Measurements from ENCODE around the gene EPB42.

The EPB42 gene

DNA sequence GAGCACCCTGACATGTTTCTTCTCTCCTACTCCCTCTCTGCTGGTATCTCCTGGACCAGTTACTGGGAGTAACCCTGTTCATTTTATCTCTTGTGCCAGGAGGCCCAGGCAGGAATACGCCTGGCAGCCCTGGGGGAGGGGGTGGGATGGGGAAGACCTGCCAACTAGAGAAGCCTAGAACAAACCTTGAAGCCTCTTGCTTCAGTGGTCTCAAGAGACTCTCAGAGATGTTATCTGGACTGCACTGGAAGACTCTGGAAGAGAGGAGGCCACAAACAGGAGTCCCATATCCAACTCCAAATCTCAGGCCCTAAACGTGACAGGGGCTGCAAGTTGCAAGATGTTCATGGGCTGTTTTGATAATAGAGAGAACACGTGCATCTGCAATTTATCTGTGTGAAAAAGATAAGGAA, at the start of gene EPB42:
Gene EPB42, minus strand, starts transcription at position 28 of the 413 bp plus-strand sequence. CDS start 193 bp downstream, outside the sequence.
- no peak for ATAC-seq

DNA sequence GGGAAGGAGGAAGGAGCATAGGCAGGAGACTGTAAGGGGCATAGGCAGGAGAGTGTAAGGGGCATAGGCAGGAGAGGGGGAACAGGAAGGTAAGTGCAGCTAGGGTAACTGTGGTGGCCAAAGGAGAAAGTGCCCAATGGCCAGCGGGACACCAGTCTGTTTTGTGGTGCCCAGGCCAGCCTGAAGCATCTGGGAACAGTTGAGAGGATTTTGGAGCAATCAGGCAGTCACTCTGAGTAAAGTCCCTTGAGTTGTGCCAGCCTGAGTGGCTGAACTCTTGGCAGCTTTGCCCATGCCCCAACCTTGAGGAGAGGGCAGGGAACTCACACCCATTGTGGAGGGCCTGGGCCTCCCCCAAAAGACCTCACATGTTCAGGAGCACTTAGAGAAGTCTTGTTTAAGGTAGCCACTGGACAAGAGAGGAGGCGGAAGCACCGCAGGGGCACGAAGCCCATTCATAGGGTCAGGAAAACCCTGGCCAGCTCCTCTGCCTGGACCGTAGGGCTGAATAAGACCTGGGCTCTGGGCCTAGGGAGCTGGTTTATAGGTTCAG, 49.4 kb upstream of the EPB42 start:
- ATAC-seq, result no peak

GRCh38 chr15:43268111-43269105, 47.6 kb upstream of the EPB42 start:
- no peak for ATAC-seq

GRCh38 chr15:43267439-43267838, 46.6 kb upstream of the EPB42 start:
- no peak for ATAC-seq

- no peak for ATAC-seq
Measured at GRCh38 chr15:43266834-43267233, 46.0 kb upstream of the EPB42 start, which contains the start of gene TGM5. TSS of gene TGM5 (minus strand) at chr15:43266928. CDS start at chr15:43266849, 79 bp downstream.

DNA sequence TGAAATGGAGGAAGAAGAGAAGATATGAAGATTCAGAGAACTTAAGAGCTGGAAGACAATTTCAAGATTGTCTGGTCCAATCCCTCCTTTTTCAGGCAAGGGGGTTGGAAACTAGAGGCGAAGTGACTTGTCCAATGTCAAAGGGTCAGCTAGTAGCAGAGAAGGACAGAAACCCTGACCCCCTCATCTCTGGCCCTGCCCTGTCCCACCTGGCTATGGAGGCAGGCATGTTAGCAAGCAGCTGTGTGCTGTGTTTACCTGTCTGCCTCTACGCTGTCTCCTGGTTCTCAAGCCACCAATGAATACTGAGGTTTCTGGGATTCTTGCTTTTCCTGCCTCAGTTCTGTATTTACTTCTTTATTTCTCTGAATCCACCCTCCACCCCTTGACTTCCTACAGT, 45.6 kb upstream of the EPB42 start:
- ATAC-seq, result no peak

DNA sequence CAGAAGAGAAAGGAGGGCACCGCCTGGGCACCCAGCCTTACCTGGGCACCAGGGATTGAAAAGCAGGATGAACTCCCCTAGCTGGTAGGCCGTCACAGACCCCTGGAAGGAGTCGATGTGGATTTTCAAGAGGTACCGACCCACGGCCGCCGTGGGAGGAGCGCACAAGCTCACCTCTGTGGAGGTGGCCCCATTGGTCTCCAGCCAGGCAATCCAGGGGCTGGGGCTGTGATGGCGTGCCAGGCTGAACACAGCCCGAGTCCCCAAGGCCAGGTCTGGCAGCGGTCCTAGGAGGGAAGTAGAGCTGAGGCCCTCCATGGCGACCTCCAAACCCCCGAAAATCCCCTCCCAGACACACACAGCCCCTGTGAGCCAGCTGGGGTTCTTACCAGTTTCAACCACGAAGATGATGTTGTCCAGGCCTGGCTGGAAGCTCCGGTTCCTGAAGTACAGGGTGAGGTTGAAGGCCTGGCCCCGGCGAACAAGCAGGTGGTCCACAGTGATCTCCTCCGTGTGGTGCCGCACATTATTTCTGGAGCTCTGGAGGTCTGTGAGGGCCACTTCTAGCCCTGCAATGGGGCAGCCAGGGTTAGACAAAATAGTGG, 39.3 kb upstream of the EPB42 start:
- no peak for ATAC-seq

- ATAC-seq, result no peak
Measured at GRCh38 chr15:43258781-43259180, 38.0 kb upstream of the EPB42 start.

- no peak for ATAC-seq
Measured at GRCh38 chr15:43256341-43256740, 35.5 kb upstream of the EPB42 start.

- no peak for ATAC-seq
Measured at GRCh38 chr15:43255376-43255775, 34.6 kb upstream of the EPB42 start.

DNA sequence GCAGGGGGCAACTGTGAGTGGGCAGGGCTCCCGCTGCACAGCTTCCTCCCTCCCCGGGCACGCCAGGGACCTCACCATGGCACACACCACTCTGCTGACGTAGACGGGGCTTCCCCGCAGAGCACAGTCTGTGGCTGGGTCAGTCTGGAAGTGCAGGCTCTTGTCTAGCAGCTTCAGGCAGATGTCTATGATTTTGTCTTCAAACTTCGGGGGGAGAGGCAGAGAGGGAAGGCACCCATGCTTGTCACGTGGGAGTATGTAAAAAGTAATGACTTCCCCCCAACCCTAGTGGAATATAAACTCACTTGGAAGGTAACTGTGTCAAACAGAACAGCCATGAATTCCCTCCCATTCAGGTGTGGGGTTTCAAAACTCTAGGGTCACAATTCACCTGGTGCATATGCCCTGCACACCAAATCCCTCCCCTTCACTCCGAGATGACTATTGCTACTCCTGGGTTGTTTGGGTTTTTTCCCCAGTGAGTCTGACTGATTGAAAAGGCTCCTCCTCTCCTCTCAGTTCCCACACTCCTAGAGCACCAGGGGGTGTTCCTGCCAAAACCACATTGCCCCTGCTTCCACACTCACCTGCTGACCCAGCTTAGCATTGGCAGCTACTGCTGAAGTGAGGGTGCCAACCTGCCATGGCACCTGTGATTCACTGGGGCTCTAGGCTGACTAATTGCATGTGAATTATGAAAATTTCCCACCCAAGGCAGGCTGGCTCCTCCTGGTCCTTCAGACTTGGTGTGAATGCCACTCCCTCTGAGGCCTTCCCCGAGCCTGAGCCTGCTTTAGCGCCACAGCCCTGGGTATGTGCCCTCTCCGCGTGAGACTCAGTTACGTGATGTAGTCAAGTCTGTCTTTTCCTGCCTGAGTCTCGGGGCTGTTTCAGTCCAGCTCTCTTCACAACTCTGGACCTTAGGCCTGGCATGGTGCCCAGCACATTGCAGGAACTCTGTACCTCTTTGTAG, 32.9 kb upstream of the EPB42 start:
- peak; percentile 62 to 63 for ATAC-seq

DNA sequence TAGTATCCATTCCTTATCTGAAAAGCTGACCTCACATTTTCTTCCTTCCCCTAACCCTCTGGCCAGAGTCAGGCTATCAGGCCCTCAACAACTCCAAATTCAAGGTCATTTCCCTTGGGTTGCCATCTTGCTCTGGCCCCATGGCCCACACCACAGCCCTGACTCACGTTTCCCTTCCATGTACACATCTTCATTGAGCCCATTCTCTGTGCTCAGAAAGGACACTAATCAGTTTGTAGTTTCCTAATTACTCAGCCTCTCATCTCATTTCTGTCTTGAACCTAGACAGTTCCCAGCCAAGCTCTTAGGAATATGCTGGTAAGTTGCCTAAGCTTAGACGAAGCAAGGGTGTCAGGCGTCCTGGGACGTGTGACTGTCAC, 31.0 kb upstream of the EPB42 start:
- no peak for ATAC-seq

DNA sequence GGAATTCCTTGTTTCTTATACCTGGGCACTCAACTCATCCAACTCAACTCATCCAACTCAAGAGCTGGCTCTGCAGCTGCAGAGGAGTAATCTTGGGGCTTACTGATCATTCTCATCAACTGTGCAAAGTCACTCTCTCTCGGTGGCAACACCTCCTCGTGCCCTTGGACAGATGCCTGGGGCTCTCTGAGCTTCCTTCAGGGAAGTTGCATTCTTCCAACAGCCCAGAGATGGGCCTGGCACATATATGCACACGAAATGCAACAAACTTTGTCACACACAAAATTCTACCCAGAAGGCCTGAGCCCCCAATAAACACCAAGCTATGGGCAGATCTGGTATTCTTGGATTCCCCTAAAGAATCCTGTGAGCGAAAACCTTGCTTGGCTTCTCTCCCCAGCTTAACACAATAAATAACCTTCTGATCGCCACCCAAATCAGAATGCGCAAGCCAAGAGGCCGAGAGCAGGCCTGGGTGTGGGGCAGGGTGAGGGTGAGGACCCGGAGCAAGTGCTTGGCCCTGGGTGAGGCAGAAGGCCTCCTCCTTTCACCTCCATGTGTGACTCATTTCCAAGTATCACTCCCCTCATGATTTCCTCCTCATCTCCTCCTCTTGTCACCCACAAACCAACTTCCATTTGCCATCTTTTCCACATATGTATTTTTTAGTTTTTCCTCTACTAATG, 30.5 kb upstream of the EPB42 start:
- ATAC-seq, result no peak

DNA sequence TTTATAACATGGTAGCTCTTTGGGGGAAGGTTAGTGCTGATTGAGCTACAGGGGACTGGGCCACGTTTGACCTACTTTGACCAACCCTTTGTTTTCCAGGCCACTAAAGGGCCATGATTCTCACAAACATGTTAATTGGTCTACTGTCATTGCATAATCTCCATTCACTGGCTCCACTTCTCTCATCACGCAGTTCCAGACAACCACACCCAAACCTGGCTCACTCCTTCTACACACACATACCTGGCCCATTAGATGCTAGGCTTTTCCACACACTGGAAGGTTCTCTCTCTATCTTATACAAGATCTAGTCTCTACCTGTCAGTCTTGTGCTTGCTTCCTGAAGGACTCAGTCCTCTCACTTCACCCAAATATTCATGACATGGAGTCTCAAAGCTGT, 30.0 kb upstream of the EPB42 start:
- no peak for ATAC-seq

- ATAC-seq, result peak in 1 of 2 donors; percentile 41
Measured at GRCh38 chr15:43249699-43250203, 28.9 kb upstream of the EPB42 start.

- ATAC-seq, result no peak
Measured at GRCh38 chr15:43249236-43249635, 28.4 kb upstream of the EPB42 start.

DNA sequence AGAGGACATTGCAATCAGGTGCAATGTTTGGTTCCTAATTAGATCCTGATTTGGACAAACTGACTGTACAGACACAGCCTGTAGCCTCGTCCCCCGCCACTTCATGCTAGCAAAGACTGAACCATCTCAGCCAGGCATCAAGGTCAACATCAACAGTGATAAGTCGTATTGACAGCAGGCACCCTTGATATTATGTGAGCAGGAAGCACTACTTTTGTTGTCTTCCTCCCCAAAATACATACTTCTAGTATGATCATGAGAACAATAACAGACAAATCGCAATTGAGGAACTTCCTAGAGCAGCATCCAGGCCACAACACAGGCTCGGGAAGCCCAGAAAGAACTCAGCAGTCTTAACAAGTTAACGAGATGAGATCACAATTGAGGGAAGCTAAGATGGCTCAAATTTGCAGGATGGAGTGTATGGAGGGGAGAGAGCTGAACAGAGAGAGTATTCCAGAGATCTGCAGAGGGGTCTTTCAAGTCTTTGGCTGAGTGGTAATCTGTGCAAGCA, 25.5 kb upstream of the EPB42 start:
- no peak for ATAC-seq

DNA sequence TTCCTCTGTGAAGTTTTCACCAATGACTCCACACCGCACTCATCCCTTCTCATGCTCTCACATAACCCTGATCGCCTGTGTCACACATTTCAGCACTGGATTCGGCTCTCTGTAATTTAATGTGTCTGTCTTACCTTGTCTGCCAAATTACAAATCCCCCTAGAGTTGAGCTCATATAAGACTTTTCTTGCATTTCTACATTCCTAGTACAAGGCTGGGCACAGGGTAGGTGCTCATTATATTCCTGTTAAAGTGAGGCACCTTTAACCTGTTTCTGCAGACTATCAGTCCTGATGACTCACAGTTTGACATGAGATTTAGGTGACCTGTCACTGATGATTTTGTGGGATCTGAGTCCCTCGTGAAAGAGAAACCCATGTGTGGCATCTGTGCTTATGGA, 23.3 kb upstream of the EPB42 start:
- ATAC-seq, result no peak

DNA sequence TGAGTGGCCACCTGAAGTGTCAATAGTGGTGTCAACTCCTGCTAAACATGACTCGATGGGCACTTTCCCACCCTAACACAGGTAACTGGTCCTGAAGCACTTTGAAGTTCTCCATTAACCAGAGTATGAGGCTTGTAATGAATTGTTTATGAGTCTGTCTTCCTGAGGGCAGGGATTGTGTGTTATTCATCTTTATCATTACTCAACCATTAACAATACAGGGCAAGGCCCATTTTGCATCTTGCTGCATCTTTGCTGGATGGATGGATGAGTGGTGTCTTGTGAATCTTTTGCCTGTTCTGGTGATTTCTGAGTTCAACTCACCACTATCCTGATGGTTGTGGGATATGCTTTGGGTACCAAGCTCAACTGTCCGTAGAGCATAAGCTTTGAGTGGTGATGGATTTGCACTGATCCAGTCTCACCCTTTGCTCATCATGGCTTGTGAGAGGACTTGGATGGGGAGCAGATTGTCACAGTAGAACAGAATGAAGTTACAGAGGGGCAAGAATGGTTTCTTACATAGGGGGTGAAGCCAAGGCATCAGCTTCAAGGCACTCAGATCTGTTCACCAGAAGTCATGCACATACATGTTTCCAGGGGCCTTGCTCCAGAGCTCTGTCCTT, 22.3 kb upstream of the EPB42 start:
- ATAC-seq, result no peak

- ATAC-seq, result no peak
Measured at GRCh38 chr15:43242616-43243015, 21.8 kb upstream of the EPB42 start.

DNA sequence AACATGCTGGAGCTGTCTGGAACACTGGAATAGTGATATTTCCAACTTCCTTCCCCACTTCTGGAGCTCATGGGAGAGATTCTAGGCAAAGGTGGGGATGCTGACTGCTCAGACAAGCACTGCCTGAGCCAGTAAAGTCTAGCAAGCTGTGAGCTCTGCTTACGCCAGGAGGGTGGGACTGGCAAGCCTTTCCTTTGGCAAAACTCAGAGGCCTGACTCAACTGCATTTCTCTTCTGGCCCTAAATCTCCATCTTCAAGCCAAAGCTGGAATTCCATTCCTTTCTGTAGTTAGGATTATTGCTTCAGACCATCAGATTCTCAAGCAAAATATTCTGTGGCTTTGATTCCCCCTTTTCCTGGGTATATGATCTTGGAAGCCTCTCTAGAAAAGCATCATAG, 20.3 kb upstream of the EPB42 start:
- ATAC-seq, result no peak

All from activated CD4-positive, CD25-positive, alpha-beta regulatory T cell treated with anti-CD3 and anti-CD28 coated beads, Interleukin-2, amount 50 U/mL, for 24 hours (primary cell).